Posterior vena cava (tissue), 2 donors: ENCODE data around the gene ENTPD2. TPM values are rescaled to one million over a fixed set of nuclear protein-coding genes. Genes with fewer than 3 reads are reported as not detected.
A peak's percentile ranks its signal among the peaks of the same experiment; 100 is the strongest.

Experiments used
- DNase-seq: peaks from one replicate; pipeline ENCODE4 v3.0.0-alpha.2; 2020; ENCODE audit warnings: low spot score
- intact Hi-C, 2 donors: fragments of 100-400 bp; cut with DNase I; formaldehyde crosslinking; loops; one replicate each; pipeline versions ENCODE4 v1.14.1 to v1.14.2; 2022 to 2023
- total RNA-seq, 2 donors: library from RNA; stranded (reverse); fragmentation: NEBNext Ultra II Directional; extraction: Animal tissue kit (Norgen Biotek cat#: 25700); gene quantifications; one replicate each; pipeline ENCODE4 v1.2.1, GENCODE V29; 2021
- donor health status: DM: yes; HTN: yes; CAD: no.
- donor health status: DM: yes; HTN: yes; CAD: no.

Gene ENTPD2
- total RNA-seq, 2 donors from 2014 or later = 0.48 to 1.2 TPM

GRCh38 chr9:137051145-137051724 lies 2.6 kb downstream of the ENTPD2 start:
- no peak for DNase-seq
- intact Hi-C loops = loop anchor here in 1 of 2 donors (5.0 kb wide), 1 partner anchor 396 kb away; no protein-coding TSS in a partner anchor

GRCh38 chr9:137050570-137050969 lies 3.3 kb downstream of the ENTPD2 start:
- DNase-seq = no peak

GRCh38 chr9:137049544-137050449 lies 4.1 kb downstream of the ENTPD2 start:
- DNase-seq = no peak
- intact Hi-C loops = loop anchor here in 1 of 2 donors (5.0 kb wide), 1 partner anchor 398 kb away; no protein-coding TSS in a partner anchor

More at GRCh38 chr9:137050570-137050969, 3.3 kb downstream of the ENTPD2 start:
- intact Hi-C loops = loop anchor here in 1 of 2 donors (5.0 kb wide), 1 partner anchor 397 kb away; no protein-coding TSS in a partner anchor

- intact Hi-C loops = no loop called here
- no peak for DNase-seq
Observed at GRCh38 chr9:137048655-137049543, 5.0 kb downstream of the ENTPD2 start.

GRCh38 chr9:137046088-137046787 lies 7.6 kb downstream of the ENTPD2 start, which contains the start of gene NPDC1:
Gene NPDC1 (minus strand): TSS chr9:137046177. CDS start chr9:137045989, 188 bp downstream.
- peak; percentile 93 for DNase-seq
- intact Hi-C loops = no loop called here

- DNase-seq = no peak
- intact Hi-C loops = no loop called here
Observed at GRCh38 chr9:137045294-137046087, 8.4 kb downstream of the ENTPD2 start.

GRCh38 chr9:137044502-137045177 lies 9.2 kb downstream of the ENTPD2 start:
- DNase-seq = no peak
- intact Hi-C loops = no loop called here

- no peak for DNase-seq
- intact Hi-C loops = no loop called here
Observed at GRCh38 chr9:137044037-137044436, 9.8 kb downstream of the ENTPD2 start.

GRCh38 chr9:137042751-137043727 lies 10.8 kb downstream of the ENTPD2 start:
- no peak for DNase-seq
- intact Hi-C loops = no loop called here

GRCh38 chr9:137041124-137041523 lies 12.7 kb downstream of the ENTPD2 start:
- no peak for DNase-seq
- intact Hi-C loops = no loop called here

- intact Hi-C loops = no loop called here
Observed at GRCh38 chr9:137040568-137040967, 13.3 kb downstream of the ENTPD2 start.

GRCh38 chr9:137039611-137040366 lies 14.1 kb downstream of the ENTPD2 start:
- intact Hi-C loops = loop anchor here in 1 of 2 donors (10.0 kb wide), 1 partner anchor 195 kb away; the partner anchor contains the start of genes AJM1 and PHPT1
- no peak for DNase-seq

More at GRCh38 chr9:137040568-137040967, 13.3 kb downstream of the ENTPD2 start:
- DNase-seq = no peak

GRCh38 chr9:137038916-137039315 lies 14.9 kb downstream of the ENTPD2 start:
- no peak for DNase-seq
- intact Hi-C loops = loop anchor here in 1 of 2 donors (10.0 kb wide), 1 partner anchor 194 kb away; the partner anchor contains the start of genes AJM1 and PHPT1

- intact Hi-C loops = loop anchor here in 1 of 2 donors (10.0 kb wide), 1 partner anchor 193 kb away; the partner anchor contains the start of genes AJM1 and PHPT1
- no peak for DNase-seq
Observed at GRCh38 chr9:137037483-137037882, 16.4 kb downstream of the ENTPD2 start.

GRCh38 chr9:137037035-137037434 lies 16.8 kb downstream of the ENTPD2 start:
- intact Hi-C loops = loop anchor here in 1 of 2 donors (10.0 kb wide), 1 partner anchor 192 kb away; the partner anchor contains the start of genes AJM1 and PHPT1
- no peak for DNase-seq
